Body of pancreas (tissue), 4 donors: ENCODE results near the gene CAP1.

ENCODE experiments used
- POLR2A ChIP-seq, 3 donors: fragments of 450-650 bp; IDR thresholded peaks; one replicate each; pipeline ENCODE4 v1.6.1; 2016; ENCODE audit warnings: antibody characterized with exemption in 3 of 3, mild to moderate bottlenecking in 2 of 3
- TF ChIP-seq, protein P1 (sequence below), 7 experiments: fragments of 450-650 bp in 4 of 7; fragments of 200-600 bp in 3 of 7; sonication (generic) in 3 of 7; IDR thresholded peaks; one replicate each; pipeline ENCODE4 v1.5.1; 2016 to 2019; ENCODE audit warnings: antibody characterized with exemption in 7 of 7

DNA sequence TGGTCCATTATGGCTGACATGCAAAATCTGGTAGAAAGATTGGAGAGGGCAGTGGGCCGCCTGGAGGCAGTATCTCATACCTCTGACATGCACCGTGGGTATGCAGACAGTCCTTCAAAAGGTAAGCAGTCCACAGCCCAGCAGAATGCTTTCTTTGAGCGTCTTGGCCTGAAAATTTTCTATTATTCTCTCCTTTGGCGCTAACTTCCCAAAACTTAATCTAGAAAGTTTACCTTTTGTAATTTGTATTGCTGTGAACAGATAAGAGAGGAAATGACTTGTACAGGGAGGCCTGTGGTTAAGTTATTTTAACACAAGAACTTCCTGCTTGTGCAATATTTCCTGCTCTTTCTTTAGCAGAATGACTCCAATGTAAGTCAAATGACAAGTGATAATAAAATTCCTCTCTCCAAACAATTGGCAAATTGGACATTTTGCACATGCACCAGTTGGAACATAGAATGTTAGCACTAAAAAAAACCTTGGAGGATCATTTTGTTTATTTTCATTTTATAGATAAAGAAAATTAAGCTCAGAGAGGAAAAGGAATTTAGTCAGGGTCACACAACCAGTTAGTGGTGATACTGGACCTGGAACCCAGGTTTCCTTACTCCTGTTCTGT is 18.9 kb downstream of the CAP1 start:
- TF ChIP-seq, protein P1, sequence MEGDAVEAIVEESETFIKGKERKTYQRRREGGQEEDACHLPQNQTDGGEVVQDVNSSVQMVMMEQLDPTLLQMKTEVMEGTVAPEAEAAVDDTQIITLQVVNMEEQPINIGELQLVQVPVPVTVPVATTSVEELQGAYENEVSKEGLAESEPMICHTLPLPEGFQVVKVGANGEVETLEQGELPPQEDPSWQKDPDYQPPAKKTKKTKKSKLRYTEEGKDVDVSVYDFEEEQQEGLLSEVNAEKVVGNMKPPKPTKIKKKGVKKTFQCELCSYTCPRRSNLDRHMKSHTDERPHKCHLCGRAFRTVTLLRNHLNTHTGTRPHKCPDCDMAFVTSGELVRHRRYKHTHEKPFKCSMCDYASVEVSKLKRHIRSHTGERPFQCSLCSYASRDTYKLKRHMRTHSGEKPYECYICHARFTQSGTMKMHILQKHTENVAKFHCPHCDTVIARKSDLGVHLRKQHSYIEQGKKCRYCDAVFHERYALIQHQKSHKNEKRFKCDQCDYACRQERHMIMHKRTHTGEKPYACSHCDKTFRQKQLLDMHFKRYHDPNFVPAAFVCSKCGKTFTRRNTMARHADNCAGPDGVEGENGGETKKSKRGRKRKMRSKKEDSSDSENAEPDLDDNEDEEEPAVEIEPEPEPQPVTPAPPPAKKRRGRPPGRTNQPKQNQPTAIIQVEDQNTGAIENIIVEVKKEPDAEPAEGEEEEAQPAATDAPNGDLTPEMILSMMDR (IDR thresholded peaks at IDR 0.05), result no peak
- no peak for TF ChIP-seq POLR2A (IDR thresholded peaks at IDR 0.05)
